Measurements from ENCODE around the gene NCR2. TPM values are rescaled to one million over a fixed set of nuclear protein-coding genes. Genes with fewer than 3 reads are reported as not detected.

Gene NCR2
- total RNA-seq, 5 donors from 2014 or later (not counting 1 experiment from before 2014, with no cell fraction given): not detected

- POLR2A ChIA-PET: interaction anchor here in 1 of 2 donors (0.6 kb wide), 1 partner anchor 133 kb away, joined by 3 read pairs; no protein-coding TSS in a partner anchor
- ATAC-seq (replicated peaks in 1 of 4): no peak
- DNase-seq: no peak
- no peak overlapping the region for H3K27ac ChIP-seq (ENCODE audit: low read length)
- Mint-ChIP-seq H3K4me1 (peaks cover 14 to 19% (median 15%) of the 10 kb centered on the region in 3 donors), H3K27me3 (peaks cover 18 to 41% of the 10 kb centered on the region in 2 donors), H3K27ac (no peak overlapping the region), H3K9me3 (no peaks in the 10 kb centered on the region), H3K4me3 (no peak overlapping the region), H3K36me3 (no peaks in the 10 kb centered on the region)
- WGBS (ENCODE audit: insufficient coverage): no CpG with 5 or more reads among the region's 1 CpG
- no peaks in the 10 kb centered on the region for H3K36me3 ChIP-seq (ENCODE audit: control insufficient read depth in 2 of 2, extremely low read depth in 1 of 2, insufficient read depth in 1 of 2, low read length in 1 of 2)
- no peak overlapping the region for H3K4me3 ChIP-seq (ENCODE audit: control insufficient read depth in 1 of 2, extremely low read depth in 1 of 2, low read length in 1 of 2)
- H3K9me3 ChIP-seq: no peaks in the 10 kb centered on the region
- H3K27me3 ChIP-seq (replicated peaks in 1 of 2; ENCODE audit: control insufficient read depth in 2 of 2, extremely low read depth in 1 of 2, insufficient read depth in 2 of 2, low read length in 1 of 2): peaks cover 2 to 16% of the 10 kb centered on the region in 2 experiments
- H3K4me1 ChIP-seq (ENCODE audit: control insufficient read depth in 1 of 2, extremely low read depth in 1 of 2, insufficient read depth in 2 of 2, low read length in 2 of 2): peaks cover 3 to 13% of the 10 kb centered on the region in 2 experiments
- CTCF ChIA-PET: interaction anchor here in 1 of 2 donors (1.0 kb wide), 1 partner anchor 9 kb away, joined by 6 read pairs; no protein-coding TSS in a partner anchor
These were observed 19.3 kb upstream of the NCR2 start for GRCh38 chr6:41315943-41316620.

GRCh38 chr6:41318261-41318653 is 17.2 kb upstream of the NCR2 start:
- H3K27ac Mint-ChIP-seq: no peak overlapping the region
- CTCF ChIA-PET: interaction anchor here in 1 of 2 donors (0.6 to 2.7 kb wide), 3 partner anchors 11 to 255 kb away, joined by 3 to 13 read pairs (median 4); no protein-coding TSS in a partner anchor
- no peak overlapping the region for H3K27ac ChIP-seq (ENCODE audit: low read length)

GRCh38 chr6:41318654-41319565 is 16.5 kb upstream of the NCR2 start:
- peaks cover 3 to 13% of the 10 kb centered on the region in 2 experiments for H3K4me1 ChIP-seq (ENCODE audit: control insufficient read depth in 1 of 2, extremely low read depth in 1 of 2, insufficient read depth in 2 of 2, low read length in 2 of 2)
- peaks cover 14 to 19% (median 15%) of the 10 kb centered on the region in 3 donors for H3K4me1 Mint-ChIP-seq
- peak overlapping the region; percentile 21 to 49 for H3K4me3 ChIP-seq (ENCODE audit: control insufficient read depth in 1 of 2, extremely low read depth in 1 of 2, low read length in 1 of 2)
- peak overlapping the region; percentile 43 to 58 (median 51) for H3K4me3 Mint-ChIP-seq
- H3K36me3 Mint-ChIP-seq: no peaks in the 10 kb centered on the region
- WGBS (ENCODE audit: insufficient coverage): 24% methylated on average over 25 of the region's 33 CpGs
- peak overlapping the region in 1 of 2 donors; percentile 32 for H3K27ac Mint-ChIP-seq
- no peaks in the 10 kb centered on the region for H3K9me3 ChIP-seq
- peak; percentile 96 to 99 (median 97) for ATAC-seq (replicated peaks in 1 of 4)
- ChIA-PET CTCF (interaction anchor here (0.5 to 2.7 kb wide), 9 partner anchors 8 to 256 kb away, joined by 3 to 13 read pairs (median 5); no protein-coding TSS in a partner anchor), POLR2A (no interaction called here)
- H3K27ac ChIP-seq (ENCODE audit: low read length): no peak overlapping the region
- peak; percentile 63 to 91 (median 77) for DNase-seq
- no peaks in the 10 kb centered on the region for H3K9me3 Mint-ChIP-seq
- peaks cover 0 to 17% of the 10 kb centered on the region in 2 donors for H3K27me3 Mint-ChIP-seq
- H3K36me3 ChIP-seq (ENCODE audit: control insufficient read depth in 2 of 2, extremely low read depth in 1 of 2, insufficient read depth in 1 of 2, low read length in 1 of 2): no peaks in the 10 kb centered on the region
- H3K27me3 ChIP-seq (replicated peaks in 1 of 2; ENCODE audit: control insufficient read depth in 2 of 2, extremely low read depth in 1 of 2, insufficient read depth in 2 of 2, low read length in 1 of 2): peaks cover 0 to 5% of the 10 kb centered on the region in 2 experiments

More at GRCh38 chr6:41318261-41318653, 17.2 kb upstream of the NCR2 start:
- no peak for DNase-seq
- Mint-ChIP-seq H3K27me3 (peaks cover 1 to 22% of the 10 kb centered on the region in 2 donors), H3K4me1 (peaks cover 14 to 19% (median 15%) of the 10 kb centered on the region in 3 donors), H3K9me3 (no peaks in the 10 kb centered on the region), H3K4me3 (peak overlapping the region in 2 of 3 donors; percentile 22 to 58), H3K36me3 (no peaks in the 10 kb centered on the region)
- Histone ChIP-seq H3K4me1 (ENCODE audit: control insufficient read depth in 1 of 2, extremely low read depth in 1 of 2, insufficient read depth in 2 of 2, low read length in 2 of 2) (peaks cover 3 to 13% of the 10 kb centered on the region in 2 experiments), H3K4me3 (ENCODE audit: control insufficient read depth in 1 of 2, extremely low read depth in 1 of 2, low read length in 1 of 2) (no peak overlapping the region), H3K27me3 (replicated peaks in 1 of 2; ENCODE audit: control insufficient read depth in 2 of 2, extremely low read depth in 1 of 2, insufficient read depth in 2 of 2, low read length in 1 of 2) (peaks cover 0 to 8% of the 10 kb centered on the region in 2 experiments), H3K9me3 (no peaks in the 10 kb centered on the region), H3K36me3 (ENCODE audit: control insufficient read depth in 2 of 2, extremely low read depth in 1 of 2, insufficient read depth in 1 of 2, low read length in 1 of 2) (no peaks in the 10 kb centered on the region)
- POLR2A ChIA-PET: no interaction called here
- no peak for ATAC-seq (replicated peaks in 1 of 4)
- 75% methylated on average over 7 of the region's 9 CpGs for WGBS (ENCODE audit: insufficient coverage)

- 74% methylated on average over 4 of the region's 4 CpGs for WGBS (ENCODE audit: insufficient coverage)
- no peak for ATAC-seq (replicated peaks in 1 of 4)
- Mint-ChIP-seq H3K36me3 (no peaks in the 10 kb centered on the region), H3K9me3 (no peaks in the 10 kb centered on the region), H3K4me3 (no peak overlapping the region), H3K4me1 (peaks cover 14 to 19% (median 15%) of the 10 kb centered on the region in 3 donors), H3K27me3 (peaks cover 12 to 22% of the 10 kb centered on the region in 2 donors), H3K27ac (no peak overlapping the region)
- H3K9me3 ChIP-seq: no peaks in the 10 kb centered on the region
- no peak overlapping the region for H3K27ac ChIP-seq (ENCODE audit: low read length)
- ChIA-PET CTCF (interaction anchor here in 1 of 2 donors (0.6 to 2.2 kb wide), 6 partner anchors 10 to 129 kb away, joined by 3 to 11 read pairs (median 3); partner anchors contain the start of gene NCR2), POLR2A (no interaction called here)
- no peaks in the 10 kb centered on the region for H3K36me3 ChIP-seq (ENCODE audit: control insufficient read depth in 2 of 2, extremely low read depth in 1 of 2, insufficient read depth in 1 of 2, low read length in 1 of 2)
- peaks cover 0 to 8% of the 10 kb centered on the region in 2 experiments for H3K27me3 ChIP-seq (replicated peaks in 1 of 2; ENCODE audit: control insufficient read depth in 2 of 2, extremely low read depth in 1 of 2, insufficient read depth in 2 of 2, low read length in 1 of 2)
- H3K4me3 ChIP-seq (ENCODE audit: control insufficient read depth in 1 of 2, extremely low read depth in 1 of 2, low read length in 1 of 2): no peak overlapping the region
- peaks cover 3 to 13% of the 10 kb centered on the region in 2 experiments for H3K4me1 ChIP-seq (ENCODE audit: control insufficient read depth in 1 of 2, extremely low read depth in 1 of 2, insufficient read depth in 2 of 2, low read length in 2 of 2)
- no peak for DNase-seq
These were observed 14.2 kb upstream of the NCR2 start for GRCh38 chr6:41321183-41321582.

GRCh38 chr6:41325446-41326066 is 9.9 kb upstream of the NCR2 start:
- H3K27me3 ChIP-seq (replicated peaks in 1 of 2; ENCODE audit: control insufficient read depth in 2 of 2, extremely low read depth in 1 of 2, insufficient read depth in 2 of 2, low read length in 1 of 2): peaks cover 0 to 10% of the 10 kb centered on the region in 2 experiments
- no peaks in the 10 kb centered on the region for H3K9me3 ChIP-seq
- DNase-seq (no peak), ATAC-seq (replicated peaks in 1 of 4) (no peak)
- H3K27me3 Mint-ChIP-seq: peaks cover 21 to 22% of the 10 kb centered on the region in 2 donors
- no peaks in the 10 kb centered on the region for H3K36me3 ChIP-seq (ENCODE audit: control insufficient read depth in 2 of 2, extremely low read depth in 1 of 2, insufficient read depth in 1 of 2, low read length in 1 of 2)
- H3K4me1 Mint-ChIP-seq: no peaks in the 10 kb centered on the region
- no peaks in the 10 kb centered on the region for H3K36me3 Mint-ChIP-seq
- H3K27ac Mint-ChIP-seq: no peak overlapping the region
- ChIA-PET POLR2A (no interaction called here), CTCF (interaction anchor here in 1 of 2 donors (0.6 kb wide), 1 partner anchor 48 kb away, joined by 3 read pairs; no protein-coding TSS in a partner anchor)
- no CpG with 5 or more reads among the region's 4 CpGs for WGBS (ENCODE audit: insufficient coverage)
- no peak overlapping the region for H3K27ac ChIP-seq (ENCODE audit: low read length)
- no peaks in the 10 kb centered on the region for H3K9me3 Mint-ChIP-seq
- H3K4me3 Mint-ChIP-seq: no peak overlapping the region
- H3K4me3 ChIP-seq (ENCODE audit: control insufficient read depth in 1 of 2, extremely low read depth in 1 of 2, low read length in 1 of 2): no peak overlapping the region
- H3K4me1 ChIP-seq (ENCODE audit: control insufficient read depth in 1 of 2, extremely low read depth in 1 of 2, insufficient read depth in 2 of 2, low read length in 2 of 2): no peaks in the 10 kb centered on the region
